ENCODE measurements around the gene OR1L6.

Gene OR1L6

DNA sequence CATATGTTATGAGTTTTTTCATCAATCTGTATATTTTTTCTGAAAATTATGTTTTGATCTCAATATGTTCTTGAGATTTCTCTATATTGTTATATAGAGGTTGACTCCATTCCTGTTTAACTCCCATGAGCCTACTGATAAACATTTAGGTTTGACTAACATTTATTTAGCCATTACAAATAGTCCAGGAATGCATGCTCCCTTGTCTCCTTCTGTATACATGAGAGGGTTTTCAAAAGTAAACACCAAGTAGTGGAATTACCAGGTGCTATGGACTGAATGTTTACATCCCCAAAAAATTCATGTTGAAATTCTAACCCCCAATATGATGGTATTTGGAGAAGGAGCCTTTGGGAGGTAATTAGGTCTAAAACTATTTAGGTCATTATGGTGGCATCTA, 43.2 kb downstream of the OR1L6 start:
- DNase-seq (ENCODE audit: low read depth): no peak
- TF ChIP-seq, protein P1, sequence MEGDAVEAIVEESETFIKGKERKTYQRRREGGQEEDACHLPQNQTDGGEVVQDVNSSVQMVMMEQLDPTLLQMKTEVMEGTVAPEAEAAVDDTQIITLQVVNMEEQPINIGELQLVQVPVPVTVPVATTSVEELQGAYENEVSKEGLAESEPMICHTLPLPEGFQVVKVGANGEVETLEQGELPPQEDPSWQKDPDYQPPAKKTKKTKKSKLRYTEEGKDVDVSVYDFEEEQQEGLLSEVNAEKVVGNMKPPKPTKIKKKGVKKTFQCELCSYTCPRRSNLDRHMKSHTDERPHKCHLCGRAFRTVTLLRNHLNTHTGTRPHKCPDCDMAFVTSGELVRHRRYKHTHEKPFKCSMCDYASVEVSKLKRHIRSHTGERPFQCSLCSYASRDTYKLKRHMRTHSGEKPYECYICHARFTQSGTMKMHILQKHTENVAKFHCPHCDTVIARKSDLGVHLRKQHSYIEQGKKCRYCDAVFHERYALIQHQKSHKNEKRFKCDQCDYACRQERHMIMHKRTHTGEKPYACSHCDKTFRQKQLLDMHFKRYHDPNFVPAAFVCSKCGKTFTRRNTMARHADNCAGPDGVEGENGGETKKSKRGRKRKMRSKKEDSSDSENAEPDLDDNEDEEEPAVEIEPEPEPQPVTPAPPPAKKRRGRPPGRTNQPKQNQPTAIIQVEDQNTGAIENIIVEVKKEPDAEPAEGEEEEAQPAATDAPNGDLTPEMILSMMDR (IDR thresholded peaks at IDR 0.05; ENCODE audit: control insufficient read depth, insufficient read depth, low read depth, low read length, missing control alignments): no peak
- no peak overlapping the region for H3K4me3 ChIP-seq (ENCODE audit: control insufficient read depth, low read depth, low read length)

DNA sequence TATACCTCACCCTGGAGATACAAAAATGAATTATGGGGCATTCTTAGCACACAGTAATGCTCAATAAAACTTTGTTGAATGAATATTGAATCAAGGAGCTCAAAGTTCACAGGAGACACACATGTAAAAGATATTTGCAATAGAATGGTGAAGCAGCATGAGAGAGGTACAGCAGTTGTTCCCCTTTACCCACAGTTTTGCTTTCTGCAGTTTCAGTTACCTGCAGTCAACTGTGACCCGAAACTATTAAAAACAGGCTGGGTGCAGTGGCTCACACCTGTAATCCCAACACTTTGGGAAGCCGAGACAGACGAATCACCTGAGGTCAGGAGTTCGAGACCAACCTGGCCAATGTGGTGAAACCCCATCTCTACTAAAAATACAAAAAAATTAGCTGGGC, 44.2 kb downstream of the OR1L6 start:
- no peak overlapping the region for H3K4me3 ChIP-seq (ENCODE audit: control insufficient read depth, low read depth, low read length)
- TF ChIP-seq, protein P1 (IDR thresholded peaks at IDR 0.05; ENCODE audit: control insufficient read depth, insufficient read depth, low read depth, low read length, missing control alignments): no peak
- no peak for DNase-seq (ENCODE audit: low read depth)

DNA sequence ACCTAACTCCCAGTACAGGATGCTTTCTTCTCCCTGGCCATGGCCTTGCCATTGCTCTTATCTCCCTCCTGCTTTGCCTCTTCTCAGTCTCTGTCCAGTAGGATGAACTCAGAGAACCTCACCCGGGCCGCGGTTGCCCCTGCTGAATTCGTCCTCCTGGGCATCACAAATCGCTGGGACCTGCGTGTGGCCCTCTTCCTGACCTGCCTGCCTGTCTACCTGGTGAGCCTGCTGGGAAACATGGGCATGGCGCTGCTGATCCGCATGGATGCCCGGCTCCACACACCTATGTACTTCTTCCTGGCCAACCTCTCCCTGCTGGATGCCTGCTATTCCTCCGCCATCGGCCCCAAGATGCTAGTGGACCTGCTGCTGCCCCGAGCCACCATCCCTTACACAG, 46.7 kb downstream of the OR1L6 start, which contains the start of gene OR5C1:
OR5C1 (plus strand) TSS at position 103 of the 400 bp plus-strand sequence; CDS start at position 103, 0 bp downstream.
- no peak for DNase-seq (ENCODE audit: low read depth)
- TF ChIP-seq, protein P1 (IDR thresholded peaks at IDR 0.05; ENCODE audit: control insufficient read depth, insufficient read depth, low read depth, low read length, missing control alignments): no peak
- no peak within 1 kb of the TSS for H3K4me3 ChIP-seq (ENCODE audit: control insufficient read depth, low read depth, low read length)

DNA sequence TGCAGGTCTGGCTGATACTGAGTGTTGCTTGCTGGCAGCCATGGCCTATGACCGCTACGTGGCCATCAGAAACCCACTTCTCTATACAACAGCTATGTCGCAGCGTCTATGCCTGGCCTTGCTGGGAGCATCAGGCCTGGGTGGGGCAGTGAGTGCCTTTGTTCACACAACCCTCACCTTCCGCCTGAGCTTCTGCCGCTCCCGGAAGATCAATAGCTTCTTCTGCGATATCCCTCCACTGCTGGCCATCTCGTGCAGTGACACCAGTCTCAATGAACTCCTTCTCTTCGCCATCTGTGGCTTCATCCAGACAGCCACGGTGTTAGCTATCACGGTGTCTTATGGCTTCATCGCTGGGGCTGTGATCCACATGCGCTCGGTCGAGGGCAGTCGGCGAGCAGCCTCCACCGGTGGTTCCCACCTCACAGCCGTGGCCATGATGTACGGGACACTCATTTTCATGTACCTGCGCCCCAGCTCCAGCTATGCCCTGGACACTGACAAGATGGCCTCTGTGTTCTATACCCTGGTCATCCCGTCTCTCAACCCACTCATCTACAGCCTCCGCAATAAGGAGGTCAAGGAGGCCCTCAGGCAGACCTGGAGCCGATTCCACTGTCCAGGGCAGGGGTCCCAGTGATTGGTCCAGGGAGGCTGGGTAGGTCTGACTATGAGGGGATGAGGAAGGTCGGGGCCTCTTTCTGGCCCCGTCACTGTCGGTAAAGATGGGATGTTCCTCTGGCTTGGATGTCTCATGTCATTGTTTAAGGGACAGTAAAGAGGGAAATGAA, 47.3 kb downstream of the OR1L6 start:
- TF ChIP-seq, protein P1 (IDR thresholded peaks at IDR 0.05; ENCODE audit: control insufficient read depth, insufficient read depth, low read depth, low read length, missing control alignments): no peak
- DNase-seq (ENCODE audit: low read depth): no peak
- no peak overlapping the region for H3K4me3 ChIP-seq (ENCODE audit: control insufficient read depth, low read depth, low read length)

DNA sequence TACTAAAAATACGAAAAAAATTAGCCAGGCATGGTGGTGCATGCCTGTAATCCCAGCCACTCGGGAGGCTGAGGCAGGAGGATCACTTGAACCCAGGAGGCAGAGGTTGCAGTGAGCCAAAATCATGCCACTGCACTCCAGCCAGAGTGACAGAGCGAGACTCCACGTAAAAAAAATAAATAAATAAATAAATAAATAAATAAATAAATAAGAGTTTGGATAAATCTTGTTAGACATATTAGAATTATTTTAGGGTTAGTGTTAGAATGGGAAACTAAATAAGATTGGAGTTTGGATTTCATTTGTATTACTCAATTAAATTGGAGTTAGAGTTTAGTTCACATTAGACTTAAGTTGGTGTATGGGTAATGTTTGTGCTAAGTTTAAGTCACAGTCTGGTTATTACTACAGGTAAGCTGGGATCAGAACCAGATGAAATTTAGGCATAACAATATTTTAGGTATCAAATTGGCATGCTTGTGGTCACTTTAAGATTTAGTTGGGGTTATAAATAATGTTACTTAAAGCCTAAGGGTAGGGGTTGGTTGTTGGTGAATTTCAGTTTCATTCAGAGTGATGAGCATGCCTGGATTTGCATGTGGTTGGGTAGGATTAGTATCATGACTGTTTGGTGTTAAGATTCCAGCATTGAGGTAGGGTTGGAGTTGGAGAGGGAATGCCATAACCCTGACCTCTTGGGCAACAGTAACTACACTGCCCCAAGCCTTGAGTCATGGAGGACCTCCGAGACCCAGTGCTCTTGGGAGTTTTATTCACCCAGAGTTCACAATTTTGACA, 50.0 kb downstream of the OR1L6 start:
- no peak overlapping the region for H3K4me3 ChIP-seq (ENCODE audit: control insufficient read depth, low read depth, low read length)
- DNase-seq (ENCODE audit: low read depth): no peak
- TF ChIP-seq, protein P1 (IDR thresholded peaks at IDR 0.05; ENCODE audit: control insufficient read depth, insufficient read depth, low read depth, low read length, missing control alignments): no peak

DNA sequence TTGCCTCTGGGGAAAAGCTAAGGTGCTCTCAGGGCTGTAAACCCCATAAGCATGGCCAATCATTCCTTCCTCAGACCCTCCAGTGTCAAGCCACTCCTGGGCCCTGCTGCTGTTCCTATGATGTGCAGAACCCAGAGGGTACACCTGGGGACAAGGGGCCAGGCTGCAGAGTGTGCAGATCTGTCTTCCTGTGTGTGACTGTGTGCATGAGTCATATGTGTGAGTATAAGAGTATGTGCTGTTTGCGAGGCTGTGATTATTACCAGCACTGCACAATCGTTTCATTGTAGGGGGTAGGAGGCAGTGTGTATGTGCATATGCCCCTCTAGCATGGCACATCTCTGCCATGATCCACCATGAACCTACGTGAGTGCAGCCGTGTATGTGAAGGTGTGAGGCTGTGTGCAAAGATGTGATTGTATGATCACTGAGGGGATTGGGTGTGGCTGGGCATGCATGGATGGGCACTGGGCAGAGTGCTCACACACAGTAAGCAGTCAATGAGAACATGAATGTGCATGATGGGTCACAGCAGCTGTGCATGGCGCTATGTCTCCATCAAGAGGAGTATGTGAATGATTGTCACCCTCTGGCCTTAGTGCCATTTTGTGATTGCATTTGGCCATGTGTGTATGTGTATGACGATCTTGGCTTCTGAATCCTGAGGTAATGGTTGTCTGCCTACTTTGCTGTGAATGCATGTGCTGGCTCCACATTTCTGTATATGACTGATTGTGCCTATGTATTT, 55.4 kb downstream of the OR1L6 start:
- no peak for DNase-seq (ENCODE audit: low read depth)
- TF ChIP-seq, protein P1 (IDR thresholded peaks at IDR 0.05; ENCODE audit: control insufficient read depth, insufficient read depth, low read depth, low read length, missing control alignments): no peak
- H3K4me3 ChIP-seq (ENCODE audit: control insufficient read depth, low read depth, low read length): no peak overlapping the region

Measured in AG09309 (cell line).